Osteoblast (primary cell): Measurements from ENCODE around the gene ABHD3. TPM values are rescaled to one million over a fixed set of nuclear protein-coding genes. Genes with fewer than 3 reads are reported as not detected.

Experiments
- DNase-seq: peaks from one replicate; pipeline ENCODE4 v3.0.0; 2011; ENCODE audit warnings: low spot score, mixed read lengths; ENCODE audit not compliant: insufficient read length; ENCODE audit errors: missing footprints
- H2AFZ ChIP-seq: 2 replicates; pipeline ENCODE4 v1.6.0; 2011; ENCODE audit warnings: mild to moderate bottlenecking, low read length
- H3K27ac ChIP-seq: 2 replicates; pipeline ENCODE4 v1.5.1; 2011; ENCODE audit warnings: mild to moderate bottlenecking, low read depth, low read length, moderate library complexity
- H3K27me3 ChIP-seq: 2 replicates; pipeline ENCODE4 v1.6.0; 2012; ENCODE audit warnings: mild to moderate bottlenecking, control low read depth, inconsistent platforms, low read length, moderate library complexity; ENCODE audit not compliant: insufficient read depth
- H3K36me3 ChIP-seq: 2 replicates; pipeline ENCODE4 v1.5.1; 2011; ENCODE audit warnings: mild to moderate bottlenecking, low read length, control low read depth, moderate library complexity; ENCODE audit not compliant: insufficient read depth
- H3K4me1 ChIP-seq: 2 replicates; pipeline ENCODE4 v1.5.1; 2011; ENCODE audit warnings: mild to moderate bottlenecking, low read length, control low read depth, moderate library complexity; ENCODE audit not compliant: insufficient read depth
- H3K4me2 ChIP-seq: 2 replicates; pipeline ENCODE4 v1.6.0; 2011; ENCODE audit warnings: mild to moderate bottlenecking, low read length; ENCODE audit not compliant: insufficient read depth
- H3K4me3 ChIP-seq: fragments of 200-600 bp; sonication (generic); 3 replicates; pipeline ENCODE4 v1.5.1; 2012; ENCODE audit warnings: mild to moderate bottlenecking, low read length, inconsistent platforms; ENCODE audit not compliant: insufficient read depth
- H3K79me2 ChIP-seq: 2 replicates; pipeline ENCODE4 v1.6.0; 2012; ENCODE audit warnings: mild to moderate bottlenecking, low read length, control low read depth, inconsistent platforms; ENCODE audit not compliant: insufficient read depth
- H3K9me3 ChIP-seq: 2 replicates; pipeline ENCODE4 v1.5.1; 2011; ENCODE audit warnings: low read depth, low read length, control low read depth
- H4K20me1 ChIP-seq: 2 replicates; pipeline ENCODE4 v1.6.0; 2012; ENCODE audit warnings: mild to moderate bottlenecking, low read length, control low read depth; ENCODE audit not compliant: insufficient read depth
- CTCF ChIP-seq: IDR thresholded peaks from 2 replicates; pipeline ENCODE4 v1.5.1; 2011; ENCODE audit warnings: mild to moderate bottlenecking, low read depth, low read length, moderate library complexity; ENCODE audit errors: extremely low read depth
- small RNA-seq: library from RNA; depleted of rRNA; stranded (forward); fragments of <200 nt; gene quantifications from one replicate; pipeline ENCODE3, GENCODE V24; 2012
- total RNA-seq: library from RNA; depleted of rRNA; stranded (reverse); fragments of >200 nt; gene quantifications from 2 replicates; pipeline ENCODE4 v1.2.3, GENCODE V29; 2012

Gene ABHD3
- total RNA-seq, 1 donor = 4.0 TPM

DNA sequence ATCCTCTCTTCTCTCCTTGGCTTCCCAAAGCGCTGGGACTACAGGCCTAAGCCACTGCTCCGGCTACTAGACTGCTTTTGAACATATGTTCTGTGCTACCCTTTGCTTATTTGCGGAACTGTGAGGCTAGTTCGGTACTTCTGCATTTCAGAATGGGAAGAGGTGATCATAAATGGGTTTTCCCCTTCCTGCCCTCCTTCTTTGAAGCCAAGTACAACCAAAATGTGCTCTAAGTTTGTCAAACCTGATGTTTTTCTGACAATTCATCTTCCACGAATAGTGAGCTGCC lies 102.3 kb downstream of the ABHD3 start:
- H3K9me3 ChIP-seq = no peaks in the 10 kb centered on the region
- H3K36me3 ChIP-seq = no peaks in the 10 kb centered on the region
- no peak overlapping the region for H3K4me3 ChIP-seq
- H2AFZ ChIP-seq = no peak overlapping the region
- DNase-seq = no peak
- peaks cover 11% of the 10 kb centered on the region for H3K4me1 ChIP-seq
- H4K20me1 ChIP-seq = peaks cover 4% of the 10 kb centered on the region
- H3K4me2 ChIP-seq = no peak overlapping the region
- H3K27me3 ChIP-seq = no peaks in the 10 kb centered on the region
- no peak for TF ChIP-seq CTCF
- peaks cover 31% of the 10 kb centered on the region for H3K79me2 ChIP-seq
- H3K27ac ChIP-seq = no peak overlapping the region

Small RNAs within 50 kb of the gene (small RNA-seq; reads per million reads assigned to genes)
- gene MIR320C1 (not detected), gene RF00019 (not detected), gene RF01241 (not detected)

Other genes starting within 250 kb of the ABHD3 start
- 19.9 and 21.2 TPM in 2 replicates for gene ESCO1, start 104.1 kb downstream of the ABHD3 start, total RNA-seq
- gene SNRPD1, start 92.5 kb downstream of the ABHD3 start, total RNA-seq = 6.2 and 6.5 TPM in 2 replicates
- gene MIB1, start 36.0 kb upstream of the ABHD3 start, total RNA-seq = 56.9 and 64.4 TPM in 2 replicates